ENCODE measurements around the gene HOXA9.

- TF ChIP-seq CTCF (IDR thresholded peaks at IDR 0.05 in 2 of 3, conservative IDR thresholded peaks at IDR 0.05 in 1 of 3; ENCODE audit: borderline replicate concordance in 1 of 3, insufficient read depth in 1 of 3, low read depth in 2 of 3, low read length in 2 of 3) (no peak), POLR2A (IDR thresholded peaks at IDR 0.05; ENCODE audit: borderline replicate concordance, extremely low read depth, insufficient read depth, insufficient read length) (no peak), ZBTB33 (IDR thresholded peaks at IDR 0.05; ENCODE audit: extremely low read depth, insufficient replicate concordance, low read length) (no peak), SIN3A (IDR thresholded peaks at IDR 0.05; ENCODE audit: low read depth) (no peak), CEBPB (IDR thresholded peaks at IDR 0.05; ENCODE audit: low read depth) (no peak), JUND (IDR thresholded peaks at IDR 0.05) (no peak), ZNF274 (IDR thresholded peaks at IDR 0.05; ENCODE audit: low read depth, low read length) (no peak)
Measured at GRCh38 chr7:27124902-27125689, 40.2 kb downstream of the HOXA9 start.
